DMS153 treated with DMSO at 0.1 percent for 48 hours (cell line): ENCODE measurements around the gene TMC2.

Source experiments
- DNase-seq: peaks from one replicate; lab custom pipeline; 2025; ENCODE audit not compliant: unreplicated experiment; lab: John Stamatoyannopoulos, UW

Gene TMC2

GRCh38 chr20:2564406-2564805 is 28.0 kb downstream of the TMC2 start:
- DNase-seq: no peak

GRCh38 chr20:2575682-2576081 is 39.3 kb downstream of the TMC2 start:
- DNase-seq: no peak

- no peak for DNase-seq
Measured at GRCh38 chr20:2576317-2576727, 39.9 kb downstream of the TMC2 start.

- no peak for DNase-seq
Measured at GRCh38 chr20:2578475-2579192, 42.3 kb downstream of the TMC2 start.

GRCh38 chr20:2585811-2586210 is 49.4 kb downstream of the TMC2 start:
- DNase-seq: no peak

- no peak for DNase-seq
Measured at GRCh38 chr20:2593756-2594155, 57.4 kb downstream of the TMC2 start.

GRCh38 chr20:2595076-2595475 is 58.7 kb downstream of the TMC2 start:
- no peak for DNase-seq

- no peak for DNase-seq
Measured at GRCh38 chr20:2596673-2597279, 60.4 kb downstream of the TMC2 start.

GRCh38 chr20:2599288-2600006 is 63.1 kb downstream of the TMC2 start:
- no peak for DNase-seq

- no peak for DNase-seq
Measured at GRCh38 chr20:2602046-2602735, 65.8 kb downstream of the TMC2 start.

GRCh38 chr20:2602746-2603145 is 66.4 kb downstream of the TMC2 start:
- DNase-seq: no peak

- peak; percentile 72 for DNase-seq
Measured at GRCh38 chr20:2603816-2604505, 67.6 kb downstream of the TMC2 start.

GRCh38 chr20:2604506-2604835 is 68.1 kb downstream of the TMC2 start:
- DNase-seq: peak; percentile 72

- DNase-seq: no peak
Measured at GRCh38 chr20:2606507-2607006, 70.2 kb downstream of the TMC2 start.

GRCh38 chr20:2610326-2610725 is 74.0 kb downstream of the TMC2 start:
- DNase-seq: no peak

GRCh38 chr20:2610941-2611720 is 74.8 kb downstream of the TMC2 start:
- DNase-seq: peak; percentile 2

- DNase-seq: no peak
Measured at GRCh38 chr20:2612073-2612472, 75.7 kb downstream of the TMC2 start.

- no peak for DNase-seq
Measured at GRCh38 chr20:2616634-2617033, 80.3 kb downstream of the TMC2 start.

- no peak for DNase-seq
Measured at GRCh38 chr20:2617099-2617714, 80.8 kb downstream of the TMC2 start.

- DNase-seq: no peak
Measured at GRCh38 chr20:2618815-2619214, 82.4 kb downstream of the TMC2 start.
